ENCODE measurements around the gene MXI1.
A peak's percentile ranks its signal among the peaks of the same experiment; 100 is the strongest.

MXI1 gene

GRCh38 chr10:110278562-110279406 is 71.4 kb downstream of the MXI1 start:
- no peak for DNase-seq

GRCh38 chr10:110279407-110279986 is 72.1 kb downstream of the MXI1 start:
- peak; percentile 54 for DNase-seq

- DNase-seq, result no peak
Observed at GRCh38 chr10:110284262-110284661, 76.9 kb downstream of the MXI1 start.

- DNase-seq, result no peak
Observed at GRCh38 chr10:110285501-110285900, 78.1 kb downstream of the MXI1 start.

- DNase-seq, result no peak
Observed at GRCh38 chr10:110286841-110287240, 79.4 kb downstream of the MXI1 start.

DNA sequence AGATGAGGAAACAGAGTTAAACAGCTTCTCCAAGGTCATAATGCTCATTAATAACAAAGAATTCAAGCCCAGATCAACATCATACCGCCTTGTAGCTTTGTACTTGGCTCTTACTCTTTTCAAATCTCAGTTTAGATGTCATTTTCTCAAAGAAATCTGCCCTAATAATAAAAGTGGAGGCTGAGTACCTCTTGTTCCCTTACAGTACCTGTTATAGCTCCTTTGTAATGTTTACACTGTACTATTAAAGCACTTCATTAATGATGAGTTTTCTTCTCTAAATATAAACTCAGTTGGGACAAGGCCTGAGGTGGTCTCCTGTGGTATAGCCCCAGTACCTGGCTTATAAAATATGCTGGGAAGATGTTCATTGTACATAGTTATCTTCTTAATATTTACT is 89.6 kb downstream of the MXI1 start:
- DNase-seq, result no peak

DNA sequence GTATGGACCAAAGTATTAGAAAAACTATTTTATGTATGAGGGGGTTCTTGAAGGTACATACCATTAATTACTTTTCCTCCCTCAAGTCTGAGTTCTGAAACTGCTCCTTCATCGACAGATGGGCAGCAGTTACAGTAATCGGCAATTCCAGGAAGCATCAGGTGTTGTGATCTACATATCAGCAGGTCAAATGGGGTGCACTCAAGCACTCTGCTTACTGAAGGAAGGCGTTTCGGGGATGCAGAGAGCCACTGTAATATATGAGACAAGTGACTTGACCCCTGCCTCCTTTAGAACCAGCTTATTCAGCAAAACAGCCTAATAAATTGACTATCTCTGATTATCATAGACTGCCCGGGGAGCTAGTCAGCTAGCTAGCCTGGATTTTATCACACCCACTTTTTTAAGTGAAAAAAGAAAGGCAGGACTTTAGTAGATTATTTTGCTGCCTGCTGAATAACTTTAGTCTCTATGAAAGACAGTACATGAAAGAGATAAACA is 93.1 kb downstream of the MXI1 start:
- no peak for DNase-seq

GRCh38 chr10:110303681-110304080 is 96.3 kb downstream of the MXI1 start:
- no peak for DNase-seq

GRCh38 chr10:110304394-110304779 is 97.0 kb downstream of the MXI1 start:
- no peak for DNase-seq

GRCh38 chr10:110304780-110305421 is 97.5 kb downstream of the MXI1 start, which contains the start of gene SMNDC1:
SMNDC1 (minus strand) TSS chr10:110304920; CDS start chr10:110303587, 1,333 bp downstream.
- peak; percentile 99 for DNase-seq

GRCh38 chr10:110305767-110306451 is 98.5 kb downstream of the MXI1 start:
- peak; percentile 73 for DNase-seq

DNA sequence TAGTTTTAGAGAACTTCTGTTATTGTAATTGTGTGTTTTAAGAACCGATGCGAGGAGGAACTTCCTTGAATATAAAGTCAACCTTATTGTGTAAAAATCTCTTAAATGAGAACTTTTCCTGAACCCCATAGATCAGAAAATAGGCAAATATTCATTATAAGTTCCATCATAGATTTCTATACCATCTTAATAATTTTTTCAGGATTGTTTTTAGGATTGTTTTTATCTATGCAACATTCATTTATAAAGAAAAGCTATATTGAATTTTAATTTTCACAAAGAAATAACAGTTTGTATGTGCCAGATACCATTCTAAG is 99.0 kb downstream of the MXI1 start:
- DNase-seq, result no peak

GRCh38 chr10:110307805-110308204 is 100.4 kb downstream of the MXI1 start:
- DNase-seq, result no peak

- no peak for DNase-seq
Observed at GRCh38 chr10:110310741-110311140, 103.3 kb downstream of the MXI1 start.

GRCh38 chr10:110311357-110311949 is 104.0 kb downstream of the MXI1 start:
- peak; percentile 70 for DNase-seq

- DNase-seq, result no peak
Observed at GRCh38 chr10:110312206-110312605, 104.8 kb downstream of the MXI1 start.

DNA sequence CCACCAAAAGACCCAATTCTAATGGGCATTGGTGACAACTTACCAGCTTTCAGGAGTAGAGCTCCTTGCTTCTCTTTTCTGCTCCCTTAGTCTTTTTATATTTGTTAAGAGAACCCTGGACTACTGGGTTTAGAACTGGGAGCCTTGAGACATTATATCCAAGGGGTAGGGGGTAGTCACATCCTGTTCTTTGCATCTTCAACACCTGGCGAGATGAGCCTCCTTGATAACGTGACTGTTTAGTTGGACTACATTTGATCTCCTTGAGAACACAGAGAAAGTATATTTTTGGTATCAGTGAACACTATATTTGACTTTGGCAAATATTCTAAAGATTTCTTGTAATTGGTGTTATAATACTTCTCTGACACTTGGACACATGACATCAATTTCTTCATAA is 106.3 kb downstream of the MXI1 start:
- DNase-seq, result no peak

- peak; percentile 73 for DNase-seq
Observed at GRCh38 chr10:110317866-110318850, 110.8 kb downstream of the MXI1 start.

GRCh38 chr10:110321869-110322620 is 114.6 kb downstream of the MXI1 start:
- DNase-seq, result no peak

DNA sequence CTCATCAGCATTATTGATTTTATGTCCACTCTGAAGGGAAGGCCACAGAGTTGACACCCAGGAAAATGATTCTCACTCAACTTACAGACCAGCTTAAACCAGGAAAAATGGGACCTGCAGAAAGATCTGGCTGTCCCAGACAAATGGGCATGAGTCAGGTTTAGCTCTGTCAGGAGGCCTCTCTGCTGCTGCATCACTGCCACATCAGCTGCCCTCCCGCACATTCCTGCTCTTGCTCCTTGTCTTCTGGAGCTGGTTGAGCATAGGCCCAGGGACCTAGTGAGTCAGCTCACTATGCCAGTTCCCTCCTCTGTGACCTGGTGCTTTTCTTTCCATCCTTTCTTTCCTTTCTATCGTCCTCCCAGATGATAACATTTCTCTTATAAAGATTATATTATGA is 116.1 kb downstream of the MXI1 start:
- peak; percentile 89 for DNase-seq
